ENCODE measurements around the gene PPP1R14B.

DNA sequence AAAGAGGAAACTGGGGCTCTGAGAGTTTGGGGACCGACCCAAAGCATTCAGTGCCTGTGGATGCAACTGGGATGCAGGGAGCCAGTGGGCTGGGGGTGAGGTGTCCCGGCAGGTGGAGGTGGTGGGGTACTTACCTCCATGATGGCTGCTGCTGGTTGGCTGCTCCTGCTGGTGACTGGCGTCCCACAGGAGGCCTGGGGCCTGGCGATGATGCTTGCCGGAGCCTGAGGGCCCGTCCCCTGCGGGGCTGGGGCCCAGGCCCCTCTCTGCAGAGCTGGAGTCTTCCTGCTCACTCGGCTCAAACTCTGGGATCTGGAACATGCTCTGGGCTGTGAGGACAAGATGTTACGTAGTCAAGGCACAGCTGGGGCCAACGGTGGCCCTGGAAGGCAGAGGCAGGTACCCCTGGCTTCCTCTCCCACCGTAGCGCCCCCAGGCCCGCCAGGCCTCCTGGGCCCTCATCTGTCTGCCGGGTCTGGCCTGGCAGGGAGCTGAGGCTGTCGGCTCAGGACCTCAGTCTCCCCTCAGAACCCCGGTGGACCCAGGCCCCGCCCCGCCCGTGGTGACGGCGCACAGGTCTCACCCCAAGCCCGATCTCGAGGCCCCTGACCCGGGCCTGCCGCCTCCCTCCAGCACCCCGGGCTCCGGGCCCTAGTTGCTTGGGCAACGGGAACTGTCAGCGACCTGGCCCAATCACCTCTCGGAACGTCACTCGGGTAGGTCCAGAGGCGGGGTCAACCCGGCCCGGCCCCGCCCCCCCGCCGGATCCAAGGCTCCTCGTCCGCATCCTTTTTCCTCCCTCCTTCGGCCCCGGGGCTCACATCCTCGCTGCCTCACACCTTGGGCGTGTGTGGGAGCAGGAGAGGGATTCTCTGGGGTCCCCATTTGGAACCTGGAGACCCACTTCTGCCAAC lies 37.6 kb upstream of the PPP1R14B start, which contains the start of gene BAD:
- TF ChIP-seq, protein P1, sequence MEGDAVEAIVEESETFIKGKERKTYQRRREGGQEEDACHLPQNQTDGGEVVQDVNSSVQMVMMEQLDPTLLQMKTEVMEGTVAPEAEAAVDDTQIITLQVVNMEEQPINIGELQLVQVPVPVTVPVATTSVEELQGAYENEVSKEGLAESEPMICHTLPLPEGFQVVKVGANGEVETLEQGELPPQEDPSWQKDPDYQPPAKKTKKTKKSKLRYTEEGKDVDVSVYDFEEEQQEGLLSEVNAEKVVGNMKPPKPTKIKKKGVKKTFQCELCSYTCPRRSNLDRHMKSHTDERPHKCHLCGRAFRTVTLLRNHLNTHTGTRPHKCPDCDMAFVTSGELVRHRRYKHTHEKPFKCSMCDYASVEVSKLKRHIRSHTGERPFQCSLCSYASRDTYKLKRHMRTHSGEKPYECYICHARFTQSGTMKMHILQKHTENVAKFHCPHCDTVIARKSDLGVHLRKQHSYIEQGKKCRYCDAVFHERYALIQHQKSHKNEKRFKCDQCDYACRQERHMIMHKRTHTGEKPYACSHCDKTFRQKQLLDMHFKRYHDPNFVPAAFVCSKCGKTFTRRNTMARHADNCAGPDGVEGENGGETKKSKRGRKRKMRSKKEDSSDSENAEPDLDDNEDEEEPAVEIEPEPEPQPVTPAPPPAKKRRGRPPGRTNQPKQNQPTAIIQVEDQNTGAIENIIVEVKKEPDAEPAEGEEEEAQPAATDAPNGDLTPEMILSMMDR (IDR thresholded peaks at IDR 0.05 in 4 of 5, conservative IDR thresholded peaks at IDR 0.05 in 1 of 5) = no peak
- peak; percentile 80 to 81 for TF ChIP-seq POLR2A (IDR thresholded peaks at IDR 0.05)

All from gastrocnemius medialis (tissue), 4 donors.